Erythroblast (primary cell): ENCODE measurements around the gene RPS6KA5.

Experiments used
- DNase-seq, 2 experiments: peaks; one replicate each; lab custom pipeline; 2025; lab: John Stamatoyannopoulos, UW
- GATA1 ChIP-seq: IDR thresholded peaks from 2 replicates; pipeline ENCODE4 v1.6.1; 2011; ENCODE audit warnings: low read depth, mild to moderate bottlenecking, control low read depth, low read length, moderate library complexity
- POLR2A ChIP-seq: IDR thresholded peaks from 2 replicates; pipeline ENCODE4 v1.6.1; 2011; ENCODE audit warnings: mild to moderate bottlenecking, low read length

Gene RPS6KA5

GRCh38 chr14:90814806-90815571 is 245.5 kb downstream of the RPS6KA5 start:
- no peak for DNase-seq

GRCh38 chr14:90813442-90813841 is 247.0 kb downstream of the RPS6KA5 start:
- DNase-seq: no peak
- TF ChIP-seq POLR2A (no peak), GATA1 (no peak)

More at GRCh38 chr14:90814806-90815571, 245.5 kb downstream of the RPS6KA5 start:
- TF ChIP-seq GATA1 (no peak), POLR2A (no peak)

GRCh38 chr14:90812109-90812508 is 248.3 kb downstream of the RPS6KA5 start:
- TF ChIP-seq POLR2A (no peak), GATA1 (no peak)

DNA sequence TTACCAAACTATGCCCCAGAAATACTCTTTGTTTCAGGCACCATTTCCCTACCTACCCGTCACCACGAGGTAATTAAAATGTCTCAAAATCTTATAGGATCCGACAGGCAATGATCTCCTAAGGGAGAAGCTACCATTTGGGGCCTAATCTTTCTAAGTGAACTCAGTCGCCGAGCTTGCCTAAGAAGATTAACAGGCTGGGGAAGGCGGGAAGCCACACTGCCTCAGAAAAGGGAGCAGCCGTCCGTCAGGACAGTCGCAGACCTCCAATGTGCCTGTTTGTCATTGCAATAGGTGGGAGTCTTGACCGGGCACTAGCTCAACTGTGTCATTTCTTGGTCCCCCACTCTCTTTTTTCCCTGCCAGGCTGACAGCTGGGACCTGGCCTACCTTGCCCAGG is 248.8 kb downstream of the RPS6KA5 start:
- TF ChIP-seq POLR2A: no peak
- no peak for TF ChIP-seq GATA1
- no peak for DNase-seq

More at GRCh38 chr14:90812109-90812508, 248.3 kb downstream of the RPS6KA5 start:
- DNase-seq: no peak

DNA sequence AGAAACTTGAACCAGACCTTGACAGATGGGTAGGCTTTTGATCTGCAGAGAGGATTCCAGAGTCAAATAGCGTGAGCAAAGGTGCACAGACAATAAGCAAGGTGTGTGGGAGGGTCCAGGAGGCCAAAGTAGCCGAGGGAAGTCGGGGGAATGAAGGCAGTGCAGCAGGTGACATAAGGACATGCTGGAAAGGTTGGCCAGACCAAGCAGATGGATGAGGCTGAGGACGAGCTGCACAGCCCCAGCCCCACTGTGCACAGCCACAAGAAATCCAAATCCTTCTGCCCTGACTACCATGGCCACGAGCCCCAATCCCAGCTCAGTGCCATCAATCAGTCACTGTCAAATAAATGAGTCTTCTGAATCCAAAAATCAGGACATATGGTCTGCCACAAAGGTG is 249.6 kb downstream of the RPS6KA5 start:
- no peak for DNase-seq
- TF ChIP-seq GATA1 (no peak), POLR2A (no peak)

DNA sequence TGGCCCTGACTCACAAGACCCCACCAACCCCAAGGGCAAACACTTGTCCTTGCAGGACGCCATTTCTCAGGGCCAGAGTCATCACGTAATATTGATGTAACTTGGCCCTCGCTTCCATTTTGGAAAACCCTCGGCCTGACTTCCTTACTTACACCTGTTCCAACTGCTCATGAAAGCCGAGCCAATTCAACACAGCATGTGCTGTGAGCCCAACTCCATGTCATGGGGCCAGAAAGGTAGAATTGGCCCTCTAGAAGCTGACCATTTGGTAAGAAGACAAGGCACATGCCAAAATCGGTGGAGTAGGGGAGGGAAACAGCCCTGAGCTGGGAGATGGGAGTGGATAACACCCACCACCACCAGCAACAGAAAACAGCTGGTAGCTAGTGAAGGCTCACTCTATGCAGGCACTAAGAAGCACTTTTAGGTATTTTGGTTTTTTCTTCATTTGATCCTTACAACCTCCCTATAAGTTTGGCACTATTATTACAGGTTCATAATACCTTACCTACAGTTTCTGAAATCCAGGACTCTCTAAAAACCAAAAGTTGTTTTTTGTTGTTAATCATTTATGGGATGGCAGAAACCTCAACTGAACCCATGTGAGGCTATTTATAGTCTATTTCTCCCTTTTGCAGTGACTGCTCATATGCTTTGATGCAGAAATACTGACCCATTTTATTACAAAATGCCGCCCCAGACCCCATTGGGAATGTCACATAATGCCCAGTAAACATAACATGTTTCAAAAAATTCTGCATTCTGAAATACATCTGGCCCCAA is 250.7 kb downstream of the RPS6KA5 start:
- no peak for DNase-seq
- TF ChIP-seq GATA1 (no peak), POLR2A (no peak)

GRCh38 chr14:90808759-90809529 is 251.5 kb downstream of the RPS6KA5 start:
- DNase-seq: no peak
- TF ChIP-seq POLR2A (no peak), GATA1 (no peak)

DNA sequence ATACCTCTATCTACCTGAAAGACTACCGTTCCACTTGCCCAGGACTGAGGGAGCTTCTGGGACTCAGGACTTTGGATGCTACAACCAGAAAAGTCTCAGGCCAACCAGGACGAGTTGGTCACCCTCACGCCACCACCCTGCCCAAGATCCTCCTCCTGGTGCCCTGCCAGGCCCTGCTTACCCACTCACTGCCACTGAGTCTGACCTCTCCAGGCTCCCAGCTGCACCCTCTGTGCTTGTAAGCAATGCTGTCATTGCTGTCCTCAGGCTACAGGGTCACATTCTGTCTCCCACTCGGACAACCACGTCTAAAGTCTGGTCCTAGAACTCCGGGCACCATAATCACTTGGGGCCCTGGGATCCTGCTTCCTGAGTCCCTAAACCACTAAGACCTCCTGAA is 253.4 kb downstream of the RPS6KA5 start:
- no peak for DNase-seq
- TF ChIP-seq POLR2A (no peak), GATA1 (no peak)

- DNase-seq: peak; percentile 46 to 61
- TF ChIP-seq POLR2A: no peak
- TF ChIP-seq GATA1: no peak
Observed at GRCh38 chr14:90805662-90806540, 254.5 kb downstream of the RPS6KA5 start.

- no peak for DNase-seq
- TF ChIP-seq GATA1: no peak
- TF ChIP-seq POLR2A: no peak
Observed at GRCh38 chr14:90805084-90805391, 255.4 kb downstream of the RPS6KA5 start.

DNA sequence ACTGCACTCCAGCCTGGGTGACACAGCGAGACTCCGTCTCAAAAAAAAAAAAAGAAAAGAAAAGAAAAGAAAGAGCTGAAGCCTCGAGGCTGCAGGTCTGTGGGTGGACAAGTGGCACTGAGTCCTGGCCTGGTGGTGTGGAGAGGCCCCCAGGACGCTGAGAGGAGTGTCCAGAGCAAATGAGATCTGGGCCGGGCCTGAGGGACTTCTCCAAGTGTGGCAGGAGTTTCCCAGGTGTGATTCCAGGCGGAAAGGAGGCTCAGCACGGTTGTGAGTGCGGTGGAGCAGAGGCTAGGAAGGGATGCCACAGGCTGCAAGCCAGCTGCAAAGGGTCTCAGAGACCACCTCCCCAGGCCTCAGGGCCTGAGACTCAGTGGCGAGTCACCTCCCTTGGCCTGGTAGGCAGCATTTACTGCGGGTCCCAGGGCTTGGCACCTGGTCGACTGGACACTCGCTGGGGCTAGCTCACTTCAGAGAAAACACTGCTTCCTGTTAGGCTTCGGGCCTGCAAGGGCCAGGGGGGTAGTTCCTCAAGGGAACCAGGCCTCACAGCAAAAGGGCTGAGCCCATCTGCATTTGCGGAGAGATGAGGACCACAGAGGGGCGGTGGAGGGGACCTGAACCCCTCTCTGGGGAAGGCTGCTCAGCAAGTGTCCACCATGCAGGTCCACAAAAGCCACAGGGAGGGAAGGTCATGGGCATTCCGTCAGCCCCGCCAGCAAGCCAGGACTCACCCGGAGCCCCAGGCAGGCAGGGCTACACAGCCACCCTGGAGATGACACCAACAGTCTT is 256.0 kb downstream of the RPS6KA5 start:
- TF ChIP-seq GATA1 (no peak), POLR2A (no peak)

GRCh38 chr14:90803249-90803648 is 257.2 kb downstream of the RPS6KA5 start:
- no peak for TF ChIP-seq POLR2A
- no peak for TF ChIP-seq GATA1
- DNase-seq: peak in 1 of 2 experiments; percentile 26

More for the DNA sequence above, 256.0 kb downstream of the RPS6KA5 start:
- DNase-seq: peak; percentile 31 to 39
